ENCODE results near the gene NCKAP5.

- TF ChIP-seq CTCF (conservative IDR thresholded peaks at IDR 0.05; ENCODE audit: low read depth, low read length), result no peak
- no peak for TF ChIP-seq EZH2phosphoT487 (IDR thresholded peaks at IDR 0.05; ENCODE audit: borderline replicate concordance, low read length)
These were observed 47.0 kb downstream of the NCKAP5 start for GRCh38 chr2:133521146-133521745.

All from PC-3 (cell line).